Stimulated activated CD4-positive, alpha-beta T cell treated with anti-CD3 and anti-CD28 coated beads, TNF-alpha, amount 100 ng/mL, for 4 hours (primary cell): Measurements from ENCODE around the gene OR10G7.

Experiments used
- DNase-seq, 3 experiments: peaks; one replicate each; pipeline ENCODE4 v3.0.0-alpha.2; 2020; ENCODE audit warnings: low read depth in 3 of 3

The OR10G7 gene

GRCh38 chr11:124041254-124041653, at the start of gene OR10G7:
TSS of gene OR10G7 (minus strand) at chr11:124041325. CDS start at chr11:124039001, 2,324 bp downstream.
- DNase-seq, result no peak

GRCh38 chr11:124085997-124086846, 45.1 kb upstream of the OR10G7 start:
- DNase-seq, result no peak

- DNase-seq, result no peak
Observed at GRCh38 chr11:124085583-124085982, 44.5 kb upstream of the OR10G7 start.

GRCh38 chr11:124082371-124082770, 41.2 kb upstream of the OR10G7 start:
- no peak for DNase-seq

GRCh38 chr11:124081483-124081882, 40.4 kb upstream of the OR10G7 start:
- DNase-seq, result no peak

GRCh38 chr11:124080327-124081001, 39.3 kb upstream of the OR10G7 start:
- no peak for DNase-seq

GRCh38 chr11:124079631-124080326, 38.7 kb upstream of the OR10G7 start:
- no peak for DNase-seq

GRCh38 chr11:124078591-124078990, 37.5 kb upstream of the OR10G7 start:
- DNase-seq, result no peak

- no peak for DNase-seq
Observed at GRCh38 chr11:124077266-124077665, 36.1 kb upstream of the OR10G7 start.

- no peak for DNase-seq
Observed at GRCh38 chr11:124075841-124076651, 34.9 kb upstream of the OR10G7 start.

GRCh38 chr11:124075492-124075840, 34.3 kb upstream of the OR10G7 start:
- no peak for DNase-seq

- DNase-seq, result no peak
Observed at GRCh38 chr11:124074554-124074953, 33.4 kb upstream of the OR10G7 start.

GRCh38 chr11:124072147-124072546, 31.0 kb upstream of the OR10G7 start:
- no peak for DNase-seq

GRCh38 chr11:124071623-124071948, 30.5 kb upstream of the OR10G7 start:
- DNase-seq, result no peak

GRCh38 chr11:124070915-124071622, 29.9 kb upstream of the OR10G7 start:
- DNase-seq, result peak; percentile 26 to 47 (median 39)

GRCh38 chr11:124069429-124070401, 28.6 kb upstream of the OR10G7 start:
- peak in 1 of 3 experiments; percentile 6 for DNase-seq

- DNase-seq, result no peak
Observed at GRCh38 chr11:124068601-124069110, 27.5 kb upstream of the OR10G7 start.

- no peak for DNase-seq
Observed at GRCh38 chr11:124052966-124053365, 11.8 kb upstream of the OR10G7 start.

- no peak for DNase-seq
Observed at GRCh38 chr11:124050748-124051147, 9.6 kb upstream of the OR10G7 start.

GRCh38 chr11:124043420-124043819, 2.3 kb upstream of the OR10G7 start:
- no peak for DNase-seq
